Iris pigment epithelial cell (primary cell): ENCODE measurements around the gene FYCO1.
A peak's percentile ranks its signal among the peaks of the same experiment; 100 is the strongest.
"Not testable (repeated sequence)": the region's sequence is repeated elsewhere in the genome, so short reads cannot be mapped to it uniquely, and the experiment has no call there.

Experiments
- DNase-seq: peaks from one replicate; pipeline ENCODE4 v3.0.0-alpha.2; 2011; ENCODE audit warnings: low read depth

The FYCO1 gene

DNA sequence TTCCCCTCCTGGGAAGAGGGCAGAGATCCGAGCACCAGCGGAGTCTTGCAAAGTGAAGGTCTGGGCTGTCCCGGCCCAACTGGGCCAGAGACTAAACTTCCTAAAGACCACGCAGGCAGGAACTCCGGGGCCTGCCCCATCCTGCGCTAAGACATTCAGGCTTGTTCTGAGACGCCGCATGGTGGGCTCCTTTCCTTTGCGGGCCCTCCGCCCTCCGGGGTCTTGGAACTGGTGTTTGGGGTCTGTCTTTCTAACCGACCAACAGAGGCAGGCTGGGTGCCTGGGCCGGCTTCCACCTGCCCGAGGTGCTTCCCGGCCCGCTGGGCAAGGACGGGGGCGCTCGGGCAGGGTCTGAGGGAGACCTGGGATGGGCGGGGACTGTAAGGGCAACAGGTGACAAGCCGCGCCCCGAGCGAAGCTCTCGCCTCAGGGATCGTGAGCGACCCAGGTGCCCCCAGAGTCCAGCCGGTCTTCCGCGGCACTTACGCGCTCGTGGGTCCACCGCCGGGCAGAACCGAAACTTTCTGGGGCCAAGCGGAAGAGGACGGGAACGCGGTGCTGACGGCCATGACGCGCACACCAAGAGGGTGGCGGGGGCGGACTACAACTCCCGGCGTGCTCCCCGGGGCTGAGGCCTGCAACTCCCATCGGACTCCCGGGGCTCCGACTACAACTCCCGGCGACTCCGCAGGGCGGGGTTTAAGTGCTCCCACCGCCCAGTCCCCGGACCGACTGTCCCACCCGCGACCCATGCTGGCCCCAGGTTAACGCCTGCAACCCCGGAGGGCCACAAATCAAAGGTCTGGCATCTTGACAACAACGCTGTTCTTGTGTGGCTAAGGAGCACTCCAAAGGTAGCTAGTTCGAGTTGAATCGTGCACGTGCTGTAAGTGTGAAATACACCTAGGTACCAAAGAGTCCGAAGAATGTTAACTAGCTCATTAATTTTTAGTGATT is at the start of gene FYCO1:
Gene FYCO1, minus strand, starts transcription at position 589 of the 957 bp plus-strand sequence. CDS start 10,914 bp downstream, outside the sequence.
- peak; percentile 92 for DNase-seq

DNA sequence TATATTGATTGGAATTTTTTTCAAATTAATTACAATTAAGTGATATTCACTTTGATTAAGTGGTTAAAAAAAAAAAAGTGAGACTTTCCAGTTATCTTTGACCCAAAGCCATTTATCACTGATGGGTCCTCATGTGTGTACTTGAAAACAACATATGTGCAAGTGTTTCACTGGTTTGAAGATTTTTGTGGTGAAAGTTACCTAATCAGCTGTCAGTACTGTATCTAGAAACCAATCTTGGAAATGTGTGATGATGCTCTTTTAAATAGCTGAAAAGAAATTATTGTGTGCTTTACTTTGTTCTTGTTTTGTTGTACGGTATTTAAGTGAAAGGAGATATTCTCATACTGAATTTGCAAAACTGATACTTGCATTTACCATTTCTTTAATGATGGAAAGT is 43.3 kb upstream of the FYCO1 start:
- no peak for DNase-seq

DNA sequence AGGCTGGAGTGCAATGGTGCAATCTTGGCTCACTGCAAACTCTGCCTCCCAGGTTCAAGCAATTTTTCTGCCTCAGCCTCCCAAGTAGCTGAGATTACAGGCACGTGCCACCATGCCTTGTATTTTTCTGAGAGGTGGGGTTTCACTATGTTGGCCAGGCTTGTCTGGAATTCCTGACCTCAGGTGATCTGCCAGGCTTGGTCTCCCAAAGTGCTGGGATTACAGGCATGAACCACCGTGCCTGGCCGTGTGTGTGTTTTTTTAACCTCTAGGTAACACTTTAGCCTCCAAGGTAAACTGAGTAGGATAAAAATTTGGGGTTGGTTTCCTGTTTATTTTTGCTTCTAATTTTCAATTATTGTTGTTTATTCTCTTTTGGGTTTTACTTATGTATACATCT is 42.4 kb upstream of the FYCO1 start:
- DNase-seq: not testable (repeated sequence)

DNA sequence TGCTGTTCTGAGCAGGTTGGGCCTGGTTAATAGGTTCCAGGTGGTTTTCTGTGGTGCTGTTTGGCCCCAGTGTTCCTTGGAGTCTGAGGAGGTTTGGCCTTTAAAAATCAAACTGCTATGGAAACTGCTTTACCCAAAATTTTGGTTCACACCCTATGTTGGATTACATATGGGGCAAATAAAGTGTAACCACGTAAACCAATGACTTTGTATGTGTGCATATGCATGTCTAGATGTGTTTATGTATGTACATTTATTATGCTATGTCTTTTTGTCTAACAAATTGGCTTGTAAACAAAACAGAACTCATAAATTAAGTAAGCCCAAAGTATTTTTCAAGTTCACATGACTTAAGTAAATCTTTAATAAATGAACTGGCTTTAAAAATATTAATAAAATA is 40.6 kb upstream of the FYCO1 start:
- no peak for DNase-seq

DNA sequence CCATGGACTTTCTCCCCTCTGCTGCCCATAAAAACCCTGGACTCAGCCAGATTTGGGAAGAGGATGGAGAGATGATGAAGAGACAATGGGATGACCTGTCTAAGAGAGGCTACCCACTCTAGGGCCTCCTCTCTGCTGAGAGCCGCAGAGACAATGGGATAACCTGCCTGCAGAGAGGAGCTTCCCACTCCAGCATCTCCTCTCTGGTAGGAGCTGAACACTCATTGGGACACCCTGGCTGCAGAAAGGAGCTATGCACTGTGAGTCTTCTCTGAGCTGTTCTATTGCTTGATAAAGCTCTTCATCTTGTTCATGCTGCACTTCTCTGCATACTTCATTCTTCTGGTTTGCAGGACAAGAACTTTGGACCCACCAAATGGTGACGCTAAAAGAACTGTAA is 36.1 kb upstream of the FYCO1 start:
- DNase-seq: no peak

DNA sequence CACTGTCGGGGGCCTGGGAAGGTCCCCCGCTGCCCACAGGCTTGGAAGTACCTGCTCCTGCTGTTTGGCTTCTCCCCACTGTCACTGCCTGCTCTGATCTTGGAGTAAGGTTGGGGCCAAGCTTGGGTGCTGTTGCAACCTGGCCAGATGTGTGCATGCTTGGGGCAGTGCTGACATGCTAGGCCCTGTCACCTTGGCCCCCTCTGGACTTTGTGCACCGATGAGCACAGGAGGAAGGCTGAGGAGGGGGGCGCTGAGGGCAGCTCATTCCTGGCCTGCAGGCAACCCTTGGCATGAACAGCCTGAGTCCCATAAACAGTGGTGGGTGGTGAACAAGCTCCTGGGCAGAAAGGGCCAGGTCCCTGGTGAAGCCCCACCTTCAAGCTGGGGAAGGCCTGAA is 35.6 kb upstream of the FYCO1 start:
- DNase-seq: no peak

DNA sequence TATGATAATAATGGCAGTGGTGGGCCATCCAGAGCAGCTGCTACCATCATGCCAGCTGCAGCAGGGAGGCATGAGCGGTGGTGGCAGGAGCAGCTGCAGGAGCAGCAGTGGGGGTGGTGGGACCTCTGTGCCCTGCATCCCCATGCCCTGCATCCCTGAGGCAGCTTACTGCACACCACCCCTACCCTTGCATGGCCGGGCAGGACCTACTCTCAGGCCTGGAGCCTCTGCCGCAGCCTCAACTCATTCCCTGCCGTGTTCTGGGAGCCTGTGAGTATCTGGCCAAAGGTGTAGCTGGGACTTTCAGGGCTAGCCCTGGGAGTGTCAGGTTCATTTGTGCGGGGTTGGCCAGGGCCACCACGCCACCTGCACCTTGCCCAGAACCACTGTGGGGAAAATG is 35.0 kb upstream of the FYCO1 start:
- no peak for DNase-seq

DNA sequence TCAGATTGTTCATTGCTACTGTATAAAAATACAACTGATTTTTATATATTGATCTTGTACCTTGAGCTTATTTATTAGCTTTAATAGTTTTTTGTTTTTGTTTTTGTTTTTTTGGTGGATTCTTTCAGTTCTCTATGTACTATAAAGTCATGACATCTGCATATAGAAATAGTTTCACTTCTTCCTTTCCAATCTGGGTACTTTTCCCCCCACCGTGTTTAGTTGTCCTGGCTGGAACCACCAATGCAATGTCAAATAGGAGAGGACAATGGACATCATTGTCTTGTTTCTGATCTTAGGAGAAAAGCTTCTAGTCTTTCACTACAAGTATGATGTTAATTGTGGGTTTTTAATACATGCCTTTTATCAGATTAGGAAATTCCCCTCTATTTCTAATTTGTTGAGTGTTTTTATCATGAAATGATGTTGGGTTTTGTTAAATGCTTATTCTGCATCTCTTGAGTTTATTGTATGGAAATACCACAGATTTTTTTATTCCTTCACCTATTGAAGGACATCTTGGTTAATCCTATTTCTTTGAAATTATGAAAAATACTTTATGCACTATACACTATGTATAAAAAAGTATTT is 34.4 kb upstream of the FYCO1 start:
- DNase-seq: no peak

DNA sequence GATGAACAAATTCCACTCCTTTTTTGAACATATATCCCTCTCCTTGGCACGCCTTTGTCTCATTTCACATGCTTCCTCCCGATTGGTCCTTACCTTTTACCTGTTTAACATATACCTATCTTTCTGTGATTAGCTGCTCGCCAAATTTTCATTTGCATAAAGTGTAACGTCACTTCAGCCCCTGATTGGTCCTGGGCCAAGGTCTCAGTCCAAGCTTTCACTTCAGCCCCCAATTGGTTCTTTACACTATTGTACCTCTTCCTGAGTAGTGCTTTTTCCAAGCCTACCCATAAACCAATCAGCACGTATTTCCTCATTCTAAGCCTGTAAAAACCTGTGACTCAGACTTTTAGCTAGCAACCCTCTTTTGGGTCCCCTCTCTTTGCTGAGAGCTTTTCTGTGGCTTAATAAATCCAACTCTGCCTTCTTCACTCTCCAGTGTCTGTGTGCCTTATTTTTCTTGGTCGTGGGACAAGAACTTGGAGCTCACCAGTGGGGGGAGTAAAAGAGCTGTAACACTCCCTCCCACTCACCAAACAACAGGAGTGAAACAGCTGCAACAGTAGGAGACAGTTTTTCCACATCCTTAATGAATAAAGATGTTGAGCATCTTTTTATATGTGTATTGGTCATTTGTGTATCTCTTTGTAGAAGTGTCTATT is 32.2 kb upstream of the FYCO1 start:
- no peak for DNase-seq

DNA sequence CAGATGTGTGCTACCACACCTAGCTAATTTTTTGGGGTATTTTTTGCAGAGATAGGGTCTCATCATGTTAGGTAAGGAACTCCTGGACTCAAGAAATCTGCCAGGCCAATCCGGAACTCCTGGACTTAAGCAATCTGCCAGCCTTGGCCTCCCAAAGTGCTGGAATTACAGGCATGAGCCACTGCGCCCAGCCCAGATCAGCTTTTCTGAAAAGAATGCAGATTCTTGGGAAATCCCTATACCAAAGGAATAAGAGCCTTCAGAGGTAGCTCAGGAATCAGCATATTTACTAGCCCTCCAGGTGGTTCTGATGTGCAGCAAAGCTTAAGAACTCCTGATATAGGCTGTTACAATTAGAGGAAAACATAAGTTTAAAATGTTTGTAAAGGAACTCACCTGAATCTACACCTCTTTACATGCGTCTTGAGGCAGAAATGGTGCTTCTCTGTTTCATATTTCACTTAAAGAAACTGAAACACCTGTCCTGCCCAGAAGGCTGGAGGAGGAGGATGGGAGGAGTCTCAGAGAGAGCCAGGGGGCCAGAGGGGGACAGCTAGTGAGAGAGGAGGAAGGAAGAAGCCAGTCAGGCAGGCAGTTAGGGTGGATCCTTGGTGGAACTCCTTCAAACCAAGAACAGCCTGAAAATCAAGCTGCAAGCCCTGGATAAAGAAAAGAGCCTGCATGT is 31.5 kb upstream of the FYCO1 start, which contains the start of gene XCR1:
Gene XCR1, minus strand, starts transcription at position 463 of the 685 bp plus-strand sequence. CDS start 5,536 bp downstream, outside the sequence.
- DNase-seq: no peak

DNA sequence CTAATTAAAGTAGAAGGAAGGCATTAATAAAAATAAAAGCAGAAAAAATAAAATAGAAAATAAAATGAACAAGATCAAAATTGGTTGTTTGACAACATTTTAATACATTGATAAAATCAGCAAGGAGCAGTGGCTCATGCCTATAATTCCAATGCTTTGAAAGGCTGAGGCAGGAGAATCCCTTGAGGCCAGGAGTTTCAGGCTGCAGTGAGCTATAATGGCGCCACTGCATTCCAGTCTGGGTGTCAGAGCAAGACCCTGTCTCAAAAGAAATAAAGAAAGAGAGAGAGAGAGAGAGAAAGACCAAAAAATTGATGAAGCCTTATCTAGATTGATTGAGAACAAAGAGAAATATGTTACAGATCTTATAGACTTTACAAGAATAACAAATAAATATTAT is 29.5 kb upstream of the FYCO1 start:
- no peak for DNase-seq

DNA sequence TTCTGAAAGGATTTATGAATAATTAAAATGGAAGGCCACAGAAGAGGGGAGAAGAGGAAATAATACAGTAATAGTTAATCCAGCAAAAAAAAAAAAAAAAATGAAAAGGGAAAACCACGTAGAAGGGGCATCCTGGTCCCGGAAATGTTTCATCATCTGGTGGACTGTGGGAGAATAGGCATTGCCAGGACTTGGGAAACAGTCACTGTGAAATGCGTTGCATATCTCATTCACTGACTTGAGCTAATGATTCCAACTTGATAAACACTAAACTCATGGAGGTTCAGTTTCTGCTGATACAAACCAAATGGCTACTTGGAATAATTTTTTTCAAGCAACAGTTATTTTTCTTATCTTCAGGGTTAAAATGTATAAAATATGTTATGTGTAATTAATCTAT is 28.5 kb upstream of the FYCO1 start:
- DNase-seq: no peak

DNA sequence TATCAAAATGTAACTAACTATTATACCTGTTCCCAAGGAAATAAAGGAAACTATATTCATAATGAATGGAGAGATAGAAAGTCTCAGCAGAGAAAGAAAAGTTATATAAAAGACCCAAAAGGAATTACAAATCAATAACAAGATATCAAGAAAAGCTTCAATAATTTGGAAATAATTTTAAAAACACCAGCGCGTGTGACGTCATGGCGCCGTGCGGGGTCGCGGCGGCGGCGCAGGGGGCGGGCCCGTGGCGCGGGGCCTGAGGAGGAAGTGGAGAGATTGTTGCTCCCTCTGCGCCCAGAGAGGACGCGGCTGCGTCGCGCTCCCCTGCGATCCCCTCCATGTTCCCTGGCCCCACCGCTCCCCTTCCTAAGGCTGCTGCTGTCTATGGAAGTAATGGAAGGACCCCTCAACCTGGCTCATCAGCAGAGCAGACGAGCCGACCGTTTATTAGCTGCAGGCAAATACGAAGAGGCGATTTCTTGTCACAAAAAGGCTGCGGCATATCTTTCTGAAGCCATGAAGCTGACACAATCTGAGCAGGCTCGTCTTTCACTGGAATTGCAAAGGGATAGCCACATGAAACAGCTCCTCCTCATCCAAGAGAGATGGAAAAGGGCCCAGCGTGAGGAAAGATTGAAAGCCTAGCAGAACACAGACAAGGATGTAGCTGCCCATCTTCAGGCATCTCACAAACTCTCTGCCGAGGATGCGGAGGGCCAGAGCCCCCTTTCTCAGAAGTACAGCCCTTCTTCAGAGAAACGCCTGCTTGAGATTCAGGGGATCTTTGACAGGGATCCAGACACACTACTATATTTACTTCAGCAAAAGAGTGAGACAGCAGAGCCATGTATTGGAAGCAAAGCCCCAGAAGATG is 27.5 kb upstream of the FYCO1 start:
- no peak for DNase-seq

DNA sequence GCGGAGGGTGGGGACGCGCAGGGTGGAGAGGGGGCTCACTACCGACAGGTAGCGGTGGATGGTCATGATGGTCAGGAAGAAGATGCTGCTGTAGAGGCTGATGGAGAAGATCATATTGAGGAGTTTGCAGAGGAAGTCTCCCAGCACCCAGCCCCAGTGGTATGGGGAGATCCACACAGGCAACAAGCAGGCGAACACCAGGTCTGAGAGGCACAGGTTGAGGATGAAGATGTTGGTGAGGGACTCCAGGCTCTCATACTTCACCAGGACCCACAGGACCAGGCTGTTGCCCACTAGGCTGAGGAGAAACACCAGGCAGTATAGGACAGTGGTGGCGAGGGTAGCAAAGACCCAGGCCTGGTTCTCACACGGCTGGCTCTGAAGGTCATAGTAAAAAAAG is 25.9 kb upstream of the FYCO1 start:
- no peak for DNase-seq

DNA sequence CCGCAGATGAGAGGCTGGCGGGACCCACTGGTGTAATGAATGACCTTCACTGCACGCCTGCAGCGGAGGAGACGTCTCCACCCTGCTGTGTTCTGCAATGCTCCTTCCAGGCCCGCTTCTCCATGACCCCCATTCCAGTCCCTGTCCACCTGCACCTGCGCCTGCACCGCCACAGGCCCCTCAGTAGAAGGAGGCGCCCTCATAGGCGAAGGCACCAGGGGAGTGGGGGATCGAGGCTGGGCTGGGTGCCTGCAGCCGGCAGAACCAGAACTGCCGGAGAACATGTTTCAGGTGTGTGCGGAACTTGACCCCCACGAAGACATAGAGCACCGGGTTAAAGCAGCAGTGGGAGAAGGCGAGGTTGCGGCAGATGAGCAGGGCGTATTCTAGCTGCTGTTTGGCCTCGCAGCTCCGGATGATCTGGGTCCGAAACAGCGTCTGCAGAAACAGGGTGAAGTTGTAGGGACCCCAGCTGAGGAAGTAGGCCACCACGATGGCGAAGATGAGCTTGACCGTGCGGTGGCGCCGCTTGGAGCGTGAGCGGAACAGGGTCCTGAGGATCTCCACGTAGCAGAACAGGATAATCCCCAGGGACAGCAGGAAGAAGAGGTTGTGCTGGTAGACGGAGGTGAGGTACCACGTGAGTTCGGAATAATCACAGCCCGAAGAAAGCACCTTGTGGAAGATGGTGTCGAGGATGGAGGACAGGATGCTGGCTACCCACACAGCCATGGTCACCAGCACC is 25.3 kb upstream of the FYCO1 start:
- no peak for DNase-seq

DNA sequence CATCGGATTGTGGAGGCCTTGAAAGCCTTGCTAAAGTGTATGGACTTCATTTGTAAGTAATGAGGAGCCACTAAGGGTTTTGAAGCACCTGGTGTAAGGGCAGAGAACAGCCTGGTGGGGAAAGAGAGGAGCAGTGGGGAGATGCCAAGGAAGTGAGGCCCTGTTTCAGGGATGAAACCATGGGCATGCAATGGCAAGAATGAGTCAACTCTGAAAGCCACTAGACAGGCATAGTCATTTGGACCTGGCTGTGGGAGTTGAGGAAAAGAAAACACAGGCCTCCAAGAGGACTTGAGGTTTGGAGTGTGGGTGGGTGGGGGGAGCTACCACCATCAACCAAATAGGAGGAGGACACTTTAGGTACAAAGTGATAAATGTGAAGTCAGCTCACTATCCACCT is 24.1 kb upstream of the FYCO1 start:
- no peak for DNase-seq

DNA sequence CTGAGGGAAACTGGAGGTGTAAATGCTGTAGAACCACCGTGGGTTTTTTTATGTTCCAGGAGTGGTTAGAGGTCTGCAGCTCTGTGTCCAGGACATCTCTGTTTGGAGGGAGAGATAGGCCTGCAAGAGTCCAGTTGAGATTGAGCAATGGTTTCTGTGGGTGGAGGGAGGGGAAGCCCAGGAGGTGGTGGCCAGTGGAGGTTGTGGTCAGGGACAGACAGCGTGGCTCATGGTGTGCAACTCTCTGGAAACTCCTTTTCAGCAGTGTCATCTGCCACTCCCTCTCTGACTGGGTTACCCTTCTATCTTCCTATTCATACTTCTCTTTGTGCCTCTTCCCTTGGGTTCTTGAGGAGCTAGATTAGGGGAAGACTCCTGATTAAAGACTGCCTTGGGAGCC is 22.1 kb upstream of the FYCO1 start:
- peak; percentile 65 for DNase-seq

DNA sequence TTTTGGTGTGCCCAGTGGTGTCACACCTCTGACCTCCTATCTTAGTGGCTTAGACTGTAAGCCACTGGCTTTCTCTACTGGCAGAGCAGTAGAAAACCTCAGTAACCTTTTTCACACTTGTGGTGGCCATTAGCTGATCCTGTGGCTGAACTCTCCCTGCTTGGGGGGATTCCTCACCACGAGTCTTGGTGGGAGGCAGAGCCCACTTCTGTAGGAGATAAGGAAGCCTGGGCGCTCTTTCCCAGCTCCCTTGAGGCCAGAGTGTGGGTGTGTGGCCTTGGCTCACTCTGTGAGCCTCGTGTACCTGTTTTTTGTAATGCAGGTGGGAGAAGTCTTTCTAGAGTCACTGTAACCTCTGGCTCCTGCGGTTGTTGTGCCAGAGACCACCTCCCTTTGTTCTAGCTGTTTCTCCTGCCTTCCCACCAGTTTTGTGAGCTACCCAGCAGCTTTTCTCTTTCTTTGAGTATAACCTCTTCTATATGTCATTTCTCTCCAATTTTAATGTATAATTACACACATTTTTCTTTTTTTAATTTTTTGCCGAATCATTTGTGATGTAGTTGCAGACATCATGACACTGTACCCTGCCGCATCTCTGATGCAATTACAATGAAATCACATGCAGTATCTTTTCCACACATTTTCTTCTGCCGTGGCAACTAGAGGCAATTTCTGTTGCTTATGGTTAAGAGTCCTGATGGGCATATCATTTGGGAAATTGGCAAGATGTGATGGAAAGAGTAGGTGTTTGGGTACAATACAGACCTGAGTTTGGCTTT is 17.9 kb upstream of the FYCO1 start:
- no peak for DNase-seq

DNA sequence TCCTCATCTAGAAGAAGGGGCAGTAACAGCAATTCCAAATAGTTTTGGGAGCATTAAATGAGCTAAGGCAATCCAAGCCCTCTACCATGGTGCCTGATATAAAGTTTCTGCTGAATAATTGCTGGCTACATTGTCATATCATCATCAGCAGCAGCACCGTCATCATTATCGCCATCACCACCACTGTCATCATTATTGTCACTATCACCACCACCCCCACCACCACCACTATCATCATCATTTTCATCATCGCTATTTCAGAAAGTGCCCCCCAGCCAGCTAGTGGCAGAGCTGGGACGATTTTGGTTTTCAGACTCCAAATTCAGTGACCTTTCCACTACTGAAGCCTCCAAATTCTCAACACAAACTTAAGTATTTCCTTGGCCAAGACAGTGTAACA is 16.6 kb upstream of the FYCO1 start:
- DNase-seq: no peak
